Measurements from ENCODE around the gene LARP4B. TPM values are rescaled to one million over a fixed set of nuclear protein-coding genes. Genes with fewer than 3 reads are reported as not detected.

The LARP4B gene
- total RNA-seq, 2 experiments from 2014 or later = 64.8 to 143 TPM

DNA sequence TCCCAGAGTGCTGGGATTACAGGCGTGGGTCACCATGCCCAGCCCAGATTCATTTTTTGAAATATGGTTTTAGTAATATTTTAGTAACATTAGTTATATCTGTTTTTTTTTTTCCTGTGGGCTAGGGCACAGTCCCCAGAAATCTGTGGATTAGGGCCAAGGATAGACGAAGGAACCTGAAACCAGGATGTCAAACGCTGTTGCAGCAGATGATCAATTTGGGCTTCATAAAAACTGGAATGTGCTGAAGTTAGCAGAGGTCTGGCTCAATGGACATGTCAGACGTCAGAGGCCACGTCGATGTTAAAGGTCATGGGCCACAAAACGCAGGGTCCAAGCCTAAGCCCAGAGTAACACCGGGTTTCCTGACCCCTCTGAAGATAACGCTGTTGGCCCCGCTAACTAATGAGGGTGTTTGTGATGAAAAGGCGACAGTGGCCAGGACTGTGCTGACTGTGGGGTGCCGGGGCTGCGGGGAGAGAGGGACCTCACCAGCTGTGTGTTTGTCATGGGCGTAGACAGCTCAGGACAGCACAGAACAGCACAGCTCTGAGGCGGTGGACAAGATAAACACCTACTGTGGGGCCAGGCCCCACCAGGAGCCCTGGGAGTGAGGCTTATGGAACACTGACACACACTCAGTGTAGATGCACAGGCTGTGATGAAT is 32.9 kb upstream of the LARP4B start:
- Histone ChIP-seq H3K4me1 (ENCODE audit: insufficient read depth, low read length, poor library complexity, severe bottlenecking) (no peaks in the 10 kb centered on the region), H2AFZ (ENCODE audit: low read length) (no peak overlapping the region), H3K27ac (ENCODE audit: low read depth, low read length, poor library complexity, severe bottlenecking) (no peak overlapping the region), H3K36me3 (ENCODE audit: insufficient read depth, low read length) (no peaks in the 10 kb centered on the region), H3K4me2 (ENCODE audit: low read length) (no peak overlapping the region), H3K79me2 (ENCODE audit: insufficient read depth, low read depth, low read length) (no peaks in the 10 kb centered on the region), H3K9me2 (ENCODE audit: insufficient read depth, low read length) (no peaks in the 10 kb centered on the region), H3K4me3 (ENCODE audit: low read depth, low read length, poor library complexity, severe bottlenecking) (no peak overlapping the region), H3K9me3 (ENCODE audit: low read length) (no peaks in the 10 kb centered on the region), H4K20me1 (ENCODE audit: insufficient read depth, low read length) (no peaks in the 10 kb centered on the region)
- TF ChIP-seq EZH2phosphoT487 (IDR thresholded peaks at IDR 0.05; ENCODE audit: borderline replicate concordance, low read depth, low read length) = no peak
- intact Hi-C loops (cut with micrococcal nuclease; ENCODE audit: unreplicated experiment) = no loop called here
- no peak for DNase-seq (ENCODE audit: low spot score)
- ChIA-PET CTCF (ENCODE audit: unreplicated experiment) (no interaction called here), POLR2A (no interaction called here)
- no TSS peak for BruUV-seq (replicated peaks)

DNA sequence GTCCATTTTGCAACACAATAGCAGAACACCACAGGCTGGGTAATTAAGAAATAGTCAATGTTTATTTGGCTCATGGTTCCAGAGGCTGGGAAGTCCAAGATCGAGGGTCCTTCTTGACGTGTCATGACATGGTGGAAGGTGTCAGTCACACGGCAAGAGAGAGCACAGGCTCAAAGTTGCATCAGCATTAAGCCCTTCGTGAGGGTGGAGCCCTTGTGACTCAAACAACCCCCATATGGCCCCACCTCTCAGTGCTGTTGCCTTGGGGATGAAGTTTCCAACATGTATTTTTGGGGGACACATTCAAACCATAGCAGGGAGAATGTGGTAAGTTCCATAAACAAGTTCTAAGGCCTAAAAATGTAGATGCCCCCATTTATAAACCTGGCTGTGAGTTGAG is 32.1 kb upstream of the LARP4B start:
- Histone ChIP-seq H3K4me2 (ENCODE audit: low read length) (no peak overlapping the region), H4K20me1 (ENCODE audit: insufficient read depth, low read length) (no peaks in the 10 kb centered on the region), H3K27ac (ENCODE audit: low read depth, low read length, poor library complexity, severe bottlenecking) (no peak overlapping the region), H3K9me3 (ENCODE audit: low read length) (no peaks in the 10 kb centered on the region), H3K4me3 (ENCODE audit: low read depth, low read length, poor library complexity, severe bottlenecking) (no peak overlapping the region), H3K9me2 (ENCODE audit: insufficient read depth, low read length) (no peaks in the 10 kb centered on the region), H3K4me1 (ENCODE audit: insufficient read depth, low read length, poor library complexity, severe bottlenecking) (no peaks in the 10 kb centered on the region), H3K79me2 (ENCODE audit: insufficient read depth, low read depth, low read length) (no peaks in the 10 kb centered on the region), H2AFZ (ENCODE audit: low read length) (no peak overlapping the region), H3K36me3 (ENCODE audit: insufficient read depth, low read length) (no peaks in the 10 kb centered on the region)
- no peak for TF ChIP-seq CTCF (conservative IDR thresholded peaks at IDR 0.05; ENCODE audit: low read length)
- no peak for TF ChIP-seq EZH2phosphoT487 (IDR thresholded peaks at IDR 0.05; ENCODE audit: borderline replicate concordance, low read depth, low read length)
- ChIA-PET POLR2A (no interaction called here), CTCF (ENCODE audit: unreplicated experiment) (no interaction called here)
- intact Hi-C loops (cut with micrococcal nuclease; ENCODE audit: unreplicated experiment) = no loop called here
- no TSS peak for BruUV-seq (replicated peaks)
- DNase-seq (ENCODE audit: low spot score) = no peak

GRCh38 chr10:963186-963585 is 31.7 kb upstream of the LARP4B start:
- no peak overlapping the region for H3K4me2 ChIP-seq (ENCODE audit: low read length)

More at GRCh38 chr10:963186-963585, 31.7 kb upstream of the LARP4B start:
- no peaks in the 10 kb centered on the region for H3K9me2 ChIP-seq (ENCODE audit: insufficient read depth, low read length)
- H3K27ac ChIP-seq (ENCODE audit: low read depth, low read length, poor library complexity, severe bottlenecking) = no peak overlapping the region
- no peaks in the 10 kb centered on the region for H3K79me2 ChIP-seq (ENCODE audit: insufficient read depth, low read depth, low read length)
- no peak for TF ChIP-seq CTCF (conservative IDR thresholded peaks at IDR 0.05; ENCODE audit: low read length)
- TF ChIP-seq EZH2phosphoT487 (IDR thresholded peaks at IDR 0.05; ENCODE audit: borderline replicate concordance, low read depth, low read length) = no peak
- H4K20me1 ChIP-seq (ENCODE audit: insufficient read depth, low read length) = no peaks in the 10 kb centered on the region
- ChIA-PET POLR2A (interaction anchor here (0.6 kb wide), 1 partner anchor 14 kb away, joined by 3 read pairs; no protein-coding TSS in a partner anchor), CTCF (ENCODE audit: unreplicated experiment) (no interaction called here)
- DNase-seq (ENCODE audit: low spot score) = no peak
- H3K9me3 ChIP-seq (ENCODE audit: low read length) = no peaks in the 10 kb centered on the region
- no TSS peak for BruUV-seq (replicated peaks)
- no peaks in the 10 kb centered on the region for H3K4me1 ChIP-seq (ENCODE audit: insufficient read depth, low read length, poor library complexity, severe bottlenecking)
- no peak overlapping the region for H2AFZ ChIP-seq (ENCODE audit: low read length)
- H3K4me3 ChIP-seq (ENCODE audit: low read depth, low read length, poor library complexity, severe bottlenecking) = no peak overlapping the region
- intact Hi-C loops (cut with micrococcal nuclease; ENCODE audit: unreplicated experiment) = no loop called here
- H3K36me3 ChIP-seq (ENCODE audit: insufficient read depth, low read length) = no peaks in the 10 kb centered on the region

All from OCI-LY7 (cell line).